Right cardiac atrium (tissue), 5 donors: Measurements from ENCODE around the gene PIM1. TPM values are rescaled to one million over a fixed set of nuclear protein-coding genes. Genes with fewer than 3 reads are reported as not detected.

Experiments
- ATAC-seq, 2 donors: fragments of 200-7000 bp; cut with Tn5 transposase; one replicate each; pipeline versions ENCODE4 v1.8.0 to v1.9.1; 2020; ENCODE audit warnings: moderate library complexity in 2 of 2, mild to moderate bottlenecking in 1 of 2
- DNase-seq, 3 donors: peaks; one replicate each; pipeline ENCODE4 v3.0.0-alpha.2; 2020
- H3K27ac ChIP-seq: one replicate; pipeline ENCODE4 v1.5.1; 2013; ENCODE audit warnings: mild to moderate bottlenecking, low read length, control low read depth, moderate library complexity
- H3K27me3 ChIP-seq: one replicate; pipeline ENCODE4 v1.6.1; 2013; ENCODE audit not compliant: control insufficient read depth, insufficient read depth
- H3K4me1 ChIP-seq: one replicate; pipeline ENCODE4 v1.6.1; 2013; ENCODE audit warnings: low read length; ENCODE audit not compliant: control insufficient read depth, insufficient read depth
- H3K4me3 ChIP-seq: one replicate; pipeline ENCODE4 v1.5.1; 2013; ENCODE audit warnings: low read length, control low read depth
- H3K9me3 ChIP-seq: one replicate; pipeline ENCODE4 v1.6.1; 2013; ENCODE audit warnings: low read length; ENCODE audit not compliant: control insufficient read depth
- WGBS: extraction: QIAGEN DNeasy Blood & Tissue Kit; methylation state at CpG from one replicate; pipeline ENCODE4 v1.1.7; 2013; 5-methylcytosine and 5-hydroxymethylcytosine counted together
- intact Hi-C, 4 donors: fragments of 100-400 bp; cut with DNase I; formaldehyde crosslinking; loops; one replicate each; pipeline versions ENCODE4 v1.11.0 to v1.14.0; 2022 to 2023
- polyA plus RNA-seq: library from polyadenylated mRNA; stranded (reverse); fragments of 200-250 nt; gene quantifications from one replicate; pipeline ENCODE4 v1.2.3, GENCODE V29; 2013
- total RNA-seq, 4 donors: library from RNA; stranded (reverse); fragmentation: NEBNext Ultra II Directional; extraction: Animal tissue kit (Norgen Biotek cat#: 25700); gene quantifications; one replicate each; pipeline ENCODE4 v1.2.1, GENCODE V29; 2021
- donor health status: healthy with polysubstance abuse.
- donor health status: DM: no; HTN: yes; CAD: no.
- donor health status: DM: no; HTN: no; CAD: no.
- donor health status: DM: no; HTN: yes; CAD: no; lungs with severe emphysema.
- donor health status: DM: yes; HTN: yes; CAD: no.

PIM1 gene
- total and polyA plus RNA-seq, 5 donors = 22.5 to 72.5 (median 38.6) TPM

DNA sequence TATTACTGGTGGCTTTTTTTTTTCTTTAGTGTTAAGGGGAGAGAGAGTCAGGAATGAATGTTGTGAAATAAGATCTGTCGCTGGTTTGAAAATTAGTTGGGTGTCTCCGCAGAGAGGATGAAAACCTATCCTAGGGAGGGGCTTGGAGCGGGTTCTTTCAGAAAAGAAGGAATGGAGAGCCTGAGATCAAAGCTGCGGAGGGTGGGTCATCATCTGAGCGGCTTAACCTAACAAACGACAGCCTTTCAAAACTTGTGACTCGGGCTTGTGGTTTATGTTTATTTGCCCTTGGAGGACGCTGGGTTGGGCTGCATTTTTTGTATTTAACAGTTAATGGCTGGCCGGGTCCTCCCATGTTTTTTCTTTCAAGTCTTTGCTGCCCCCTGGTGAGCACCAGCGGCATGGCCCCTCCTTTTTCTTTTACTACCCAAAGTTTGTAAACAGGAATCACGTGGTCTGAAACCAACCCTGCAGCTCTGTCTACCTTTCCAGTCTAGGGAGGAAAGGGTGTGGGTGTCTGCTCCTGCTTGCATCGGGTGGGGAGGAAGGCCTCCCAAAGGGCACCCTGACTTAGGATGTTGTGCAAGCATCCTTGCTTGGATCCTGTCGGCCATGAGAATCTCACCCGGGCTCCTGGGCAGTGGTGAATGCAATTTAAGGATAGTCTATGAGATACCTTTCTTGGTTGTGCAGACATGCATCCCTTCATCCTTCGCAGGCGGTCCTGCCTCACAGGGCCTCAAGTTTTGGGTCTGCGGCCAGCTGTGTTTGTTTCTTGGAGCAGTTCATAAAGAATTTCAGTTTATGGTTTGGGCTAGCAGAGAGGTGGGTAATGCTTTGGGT lies 2.2 kb downstream of the PIM1 start:
- peak; percentile 80 to 94 (median 90) for DNase-seq
- 10% methylated on average over 17 of the region's 17 CpGs for WGBS
- H3K9me3 ChIP-seq = no peaks in the 10 kb centered on the region
- H3K4me1 ChIP-seq = peaks cover 3% of the 10 kb centered on the region
- peak overlapping the region; percentile 81 for H3K27ac ChIP-seq
- no peaks in the 10 kb centered on the region for H3K27me3 ChIP-seq
- peak; percentile 3 to 4 for ATAC-seq
- H3K4me3 ChIP-seq = peak overlapping the region; percentile 71
- intact Hi-C loops = loop anchor here (1.0 to 10.0 kb wide), 7 partner anchors 35 to 147 kb away; no protein-coding TSS in a partner anchor

GRCh38 chr6:37172912-37173492 lies 3.0 kb downstream of the PIM1 start:
- H3K4me1 ChIP-seq = peaks cover 3% of the 10 kb centered on the region
- DNase-seq (peak in 1 of 3 donors; percentile 37), ATAC-seq (no peak)
- 77% methylated on average over 7 of the region's 7 CpGs for WGBS
- H3K9me3 ChIP-seq = no peaks in the 10 kb centered on the region
- peak overlapping the region; percentile 23 for H3K4me3 ChIP-seq
- intact Hi-C loops = loop anchor here (2.0 to 10.0 kb wide), 5 partner anchors 34 to 148 kb away; no protein-coding TSS in a partner anchor
- no peak overlapping the region for H3K27ac ChIP-seq
- H3K27me3 ChIP-seq = no peaks in the 10 kb centered on the region

DNA sequence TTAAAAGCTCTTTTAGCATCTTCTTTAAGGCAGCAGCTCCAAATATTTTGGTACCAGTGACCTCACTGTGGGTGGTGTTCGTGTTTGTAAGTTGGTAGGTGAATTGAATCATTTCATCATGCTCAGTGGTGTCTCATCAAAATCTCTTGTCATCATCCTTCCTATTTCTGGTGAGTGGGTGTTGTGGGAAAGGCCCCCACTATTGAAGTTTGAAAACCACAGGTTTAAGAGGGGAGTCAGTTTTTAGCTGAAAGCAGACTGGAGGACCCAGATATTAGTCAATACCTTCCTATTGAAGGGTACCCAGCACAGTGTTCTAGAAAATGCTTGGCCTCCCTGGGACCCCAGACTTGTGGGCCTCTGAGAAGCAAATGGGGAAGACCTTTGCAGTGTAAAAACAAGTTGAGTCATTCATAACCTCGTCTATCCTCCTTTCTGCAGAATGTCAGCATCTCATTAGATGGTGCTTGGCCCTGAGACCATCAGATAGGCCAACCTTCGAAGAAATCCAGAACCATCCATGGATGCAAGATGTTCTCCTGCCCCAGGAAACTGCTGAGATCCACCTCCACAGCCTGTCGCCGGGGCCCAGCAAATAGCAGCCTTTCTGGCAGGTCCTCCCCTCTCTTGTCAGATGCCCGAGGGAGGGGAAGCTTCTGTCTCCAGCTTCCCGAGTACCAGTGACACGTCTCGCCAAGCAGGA lies 3.7 kb downstream of the PIM1 start:
- WGBS = 48% methylated on average over 9 of the region's 9 CpGs
- H3K4me1 ChIP-seq = peaks cover 3% of the 10 kb centered on the region
- H3K4me3 ChIP-seq = no peak overlapping the region
- H3K9me3 ChIP-seq = no peaks in the 10 kb centered on the region
- no peak for ATAC-seq
- DNase-seq = peak in 1 of 3 donors; percentile 40
- intact Hi-C loops = loop anchor here (2.0 to 10.0 kb wide), 5 partner anchors 34 to 149 kb away; no protein-coding TSS in a partner anchor
- H3K27me3 ChIP-seq = no peaks in the 10 kb centered on the region
- H3K27ac ChIP-seq = no peak overlapping the region

GRCh38 chr6:37174196-37174514 lies 4.2 kb downstream of the PIM1 start:
- no peaks in the 10 kb centered on the region for H3K27me3 ChIP-seq
- H3K9me3 ChIP-seq = no peaks in the 10 kb centered on the region
- peak in 1 of 3 donors; percentile 12 for DNase-seq
- no peak for ATAC-seq
- intact Hi-C loops = loop anchor here in 3 of 4 donors (5.0 to 10.0 kb wide), 4 partner anchors 33 to 149 kb away; no protein-coding TSS in a partner anchor
- peaks cover 3% of the 10 kb centered on the region for H3K4me1 ChIP-seq
- no peak overlapping the region for H3K4me3 ChIP-seq
- H3K27ac ChIP-seq = no peak overlapping the region
- WGBS = 70% methylated on average over 3 of the region's 3 CpGs

GRCh38 chr6:37174515-37175331 lies 4.8 kb downstream of the PIM1 start:
- DNase-seq = peak in 1 of 3 donors; percentile 16
- no peak for ATAC-seq
- no peak overlapping the region for H3K4me3 ChIP-seq
- WGBS = 79% methylated on average over 10 of the region's 10 CpGs
- H3K9me3 ChIP-seq = no peaks in the 10 kb centered on the region
- H3K27me3 ChIP-seq = no peaks in the 10 kb centered on the region
- intact Hi-C loops = loop anchor here in 3 of 4 donors (5.0 to 10.0 kb wide), 4 partner anchors 33 to 150 kb away; no protein-coding TSS in a partner anchor
- H3K4me1 ChIP-seq = peaks cover 3% of the 10 kb centered on the region
- no peak overlapping the region for H3K27ac ChIP-seq

GRCh38 chr6:37175332-37176267 lies 5.6 kb downstream of the PIM1 start:
- Histone ChIP-seq H3K4me1 (peaks cover 3% of the 10 kb centered on the region), H3K9me3 (no peaks in the 10 kb centered on the region), H3K27ac (no peak overlapping the region), H3K27me3 (no peaks in the 10 kb centered on the region), H3K4me3 (no peak overlapping the region)
- 80% methylated on average over 18 of the region's 18 CpGs for WGBS
- no peak for DNase-seq
- no peak for ATAC-seq
- intact Hi-C loops = loop anchor here in 2 of 4 donors (10.0 kb wide), 1 partner anchor 151 kb away; no protein-coding TSS in a partner anchor

DNA sequence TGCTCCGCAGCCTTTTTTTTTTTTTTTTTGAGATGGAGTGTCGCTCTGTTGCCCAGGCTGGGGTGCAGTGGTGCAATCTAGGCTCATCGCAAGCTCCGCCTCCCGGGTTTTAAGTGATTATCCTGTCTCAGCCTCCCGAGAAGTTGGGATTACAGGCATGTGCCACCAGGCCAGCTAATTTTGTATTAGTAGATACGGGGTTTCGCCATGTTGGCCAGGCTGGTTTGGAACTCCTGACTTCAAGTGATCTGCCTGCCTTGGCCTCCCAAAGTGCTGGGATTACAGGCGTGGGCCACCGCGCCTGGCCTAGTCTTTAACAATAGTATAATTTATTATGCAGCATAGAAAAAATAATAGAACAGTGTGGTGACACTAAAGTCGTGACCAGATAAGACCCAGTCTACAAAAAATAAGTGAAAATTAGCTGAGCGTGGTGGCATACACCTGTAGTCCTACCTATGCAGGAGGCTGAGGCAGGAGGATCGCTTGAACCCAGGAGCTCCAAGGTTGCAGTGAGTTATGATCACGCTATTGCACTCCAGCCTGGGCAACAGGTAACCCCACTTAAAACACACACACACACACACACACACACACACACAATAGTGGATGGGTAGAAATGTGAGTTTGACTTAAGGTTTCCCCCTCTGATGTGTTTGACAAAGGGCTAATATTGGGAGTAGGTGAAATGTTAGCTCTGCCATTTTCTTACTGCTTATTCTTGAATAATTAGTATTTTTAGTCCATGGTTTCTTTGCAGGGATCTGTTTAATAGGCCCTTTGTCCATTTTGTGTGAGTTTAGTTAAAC lies 6.5 kb downstream of the PIM1 start:
- Histone ChIP-seq H3K4me3 (no peak overlapping the region), H3K27me3 (no peaks in the 10 kb centered on the region), H3K27ac (no peak overlapping the region), H3K9me3 (no peaks in the 10 kb centered on the region), H3K4me1 (peaks cover 3% of the 10 kb centered on the region)
- ATAC-seq = no peak
- DNase-seq = peak in 1 of 3 donors; percentile 21
- intact Hi-C loops = loop anchor here in 2 of 4 donors (10.0 kb wide), 1 partner anchor 152 kb away; no protein-coding TSS in a partner anchor
- 93% methylated on average over 15 of the region's 15 CpGs for WGBS

DNA sequence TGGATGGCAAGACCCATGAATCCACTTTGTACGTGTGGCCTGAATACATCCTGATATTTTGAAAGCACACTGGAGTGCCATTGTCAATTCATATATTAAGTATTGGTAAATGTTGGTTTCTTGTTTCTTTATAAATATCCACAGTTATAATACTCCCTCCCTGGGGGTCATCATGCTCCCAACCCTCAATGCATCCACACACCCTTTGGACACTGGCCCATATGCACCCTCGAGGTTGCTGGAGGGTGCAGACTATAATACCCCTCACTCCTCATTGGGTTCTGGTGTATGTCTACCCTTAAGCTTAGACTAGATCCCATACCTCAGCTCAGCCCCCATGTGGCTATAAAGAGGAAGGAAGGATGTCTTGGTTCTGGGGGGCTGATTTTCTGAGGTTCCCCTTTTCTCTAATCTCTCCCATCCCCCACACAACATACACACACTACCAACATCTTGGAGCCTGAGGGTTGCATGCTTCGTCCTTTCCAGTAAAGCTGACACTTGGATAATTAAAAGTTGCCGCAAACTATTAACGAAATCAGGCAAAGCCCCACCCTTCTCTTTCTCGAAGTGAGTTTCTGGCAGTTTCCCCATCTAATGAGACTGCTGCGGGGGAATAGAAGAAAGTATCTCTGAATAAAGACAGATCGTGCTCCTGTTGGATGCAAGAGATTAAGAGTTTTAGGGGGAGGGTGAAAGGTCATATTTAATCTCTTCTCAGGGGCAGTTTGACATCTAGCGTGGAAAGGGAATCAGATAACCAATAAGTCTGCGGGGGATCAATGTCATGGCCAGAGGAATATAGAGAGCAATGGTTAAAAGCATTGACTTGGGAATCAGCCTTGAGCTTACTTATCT lies 7.4 kb downstream of the PIM1 start:
- H3K27ac ChIP-seq = no peak overlapping the region
- no peaks in the 10 kb centered on the region for H3K9me3 ChIP-seq
- H3K27me3 ChIP-seq = no peaks in the 10 kb centered on the region
- H3K4me3 ChIP-seq = no peak overlapping the region
- intact Hi-C loops = loop anchor here in 2 of 4 donors (10.0 kb wide), 1 partner anchor 153 kb away; no protein-coding TSS in a partner anchor
- no peak for DNase-seq
- H3K4me1 ChIP-seq = peaks cover 3% of the 10 kb centered on the region
- peak; percentile 25 to 29 for ATAC-seq
- 53% methylated on average over 10 of the region's 10 CpGs for WGBS
